BJ (cell line): ENCODE measurements around the gene SFXN5. TPM values are rescaled to one million over a fixed set of nuclear protein-coding genes. Genes with fewer than 3 reads are reported as not detected.

Source experiments
- CTCF ChIA-PET: fragments of 350-600 bp; formaldehyde crosslinking; extraction: SDS; loops from one replicate; lab custom pipeline; 2021; ENCODE audit warnings: antibody characterized with exemption, inconsistent platforms; lab: Yijun Ruan, JAX
- POLR2A ChIA-PET: fragments of 300-600 bp; sonication (Branson Sonifier 250); formaldehyde crosslinking; extraction: SDS; loops from one replicate; lab custom pipeline; 2021; ENCODE audit warnings: antibody characterized with exemption; lab: Charles Lee
- DNase-seq: peaks from one replicate; pipeline ENCODE4 v3.0.0-alpha.2; 2011; ENCODE audit warnings: low read depth
- H3K27me3 ChIP-seq: 2 replicates; pipeline ENCODE4 v1.6.0; 2011; ENCODE audit warnings: low read length; ENCODE audit not compliant: control insufficient read depth, insufficient read depth
- H3K36me3 ChIP-seq: 2 replicates; pipeline ENCODE4 v1.5.1; 2011; ENCODE audit warnings: low read length; ENCODE audit not compliant: control insufficient read depth, insufficient read depth
- H3K4me3 ChIP-seq: 2 replicates; pipeline ENCODE4 v1.5.1; 2011; ENCODE audit warnings: low read depth, mild to moderate bottlenecking, control low read depth, low read length
- polyA plus RNA-seq: library from polyadenylated mRNA; depleted of rRNA; stranded (reverse); fragments of >200 nt; gene quantifications from 2 replicates; pipeline ENCODE4 v1.2.3, GENCODE V29; 2011
- TF ChIP-seq, protein P1 (sequence below): IDR thresholded peaks from 2 replicates; pipeline ENCODE4 v1.5.1; 2011; ENCODE audit warnings: low read depth, mild to moderate bottlenecking, control low read depth, inconsistent platforms, low read length, moderate library complexity; ENCODE audit not compliant: insufficient read depth

The SFXN5 gene
- polyA plus RNA-seq, 1 experiment: 11.5 TPM

DNA sequence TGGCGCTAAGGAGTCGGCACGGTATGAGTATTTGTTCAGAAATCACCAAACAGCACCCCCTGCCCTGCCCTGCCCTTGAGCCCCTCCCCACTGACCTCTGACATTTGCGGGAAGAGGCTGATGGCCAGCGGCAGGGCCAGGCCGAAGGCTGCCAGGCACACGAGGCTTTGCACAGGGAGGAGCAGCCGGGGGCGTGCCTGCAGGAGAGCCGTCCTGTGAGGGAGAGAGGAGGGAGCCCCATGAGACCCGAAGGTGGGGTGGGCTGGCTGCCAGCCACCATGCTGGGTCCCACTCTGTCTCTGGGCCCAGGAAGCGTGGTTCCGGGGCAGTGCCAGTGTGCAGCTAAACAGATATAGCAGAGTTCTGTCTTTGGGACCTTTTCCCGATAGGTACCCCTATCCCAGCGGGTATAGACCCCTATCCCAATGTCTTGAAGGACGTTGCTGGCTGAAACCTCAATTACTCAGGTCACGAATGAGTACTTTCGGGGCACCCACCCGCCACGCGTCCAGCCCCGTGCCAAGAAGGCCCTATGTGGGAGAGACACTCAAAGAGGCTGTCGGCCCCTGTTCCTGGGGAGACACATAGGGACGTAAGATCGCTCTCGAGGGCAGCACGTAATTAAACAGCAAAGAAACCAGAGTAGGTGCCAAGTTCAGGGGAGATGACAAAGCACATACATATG is 110.3 kb downstream of the SFXN5 start:
- CTCF ChIA-PET: interaction anchor here (6.1 kb wide), 1 partner anchor 12 kb away, joined by 46 read pairs; no protein-coding TSS in a partner anchor
- no peak overlapping the region for H3K4me3 ChIP-seq
- TF ChIP-seq, protein P1, sequence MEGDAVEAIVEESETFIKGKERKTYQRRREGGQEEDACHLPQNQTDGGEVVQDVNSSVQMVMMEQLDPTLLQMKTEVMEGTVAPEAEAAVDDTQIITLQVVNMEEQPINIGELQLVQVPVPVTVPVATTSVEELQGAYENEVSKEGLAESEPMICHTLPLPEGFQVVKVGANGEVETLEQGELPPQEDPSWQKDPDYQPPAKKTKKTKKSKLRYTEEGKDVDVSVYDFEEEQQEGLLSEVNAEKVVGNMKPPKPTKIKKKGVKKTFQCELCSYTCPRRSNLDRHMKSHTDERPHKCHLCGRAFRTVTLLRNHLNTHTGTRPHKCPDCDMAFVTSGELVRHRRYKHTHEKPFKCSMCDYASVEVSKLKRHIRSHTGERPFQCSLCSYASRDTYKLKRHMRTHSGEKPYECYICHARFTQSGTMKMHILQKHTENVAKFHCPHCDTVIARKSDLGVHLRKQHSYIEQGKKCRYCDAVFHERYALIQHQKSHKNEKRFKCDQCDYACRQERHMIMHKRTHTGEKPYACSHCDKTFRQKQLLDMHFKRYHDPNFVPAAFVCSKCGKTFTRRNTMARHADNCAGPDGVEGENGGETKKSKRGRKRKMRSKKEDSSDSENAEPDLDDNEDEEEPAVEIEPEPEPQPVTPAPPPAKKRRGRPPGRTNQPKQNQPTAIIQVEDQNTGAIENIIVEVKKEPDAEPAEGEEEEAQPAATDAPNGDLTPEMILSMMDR: no peak
- POLR2A ChIA-PET: no interaction called here
- H3K36me3 ChIP-seq: peaks cover 2% of the 10 kb centered on the region
- H3K27me3 ChIP-seq: no peaks in the 10 kb centered on the region
- DNase-seq: no peak

DNA sequence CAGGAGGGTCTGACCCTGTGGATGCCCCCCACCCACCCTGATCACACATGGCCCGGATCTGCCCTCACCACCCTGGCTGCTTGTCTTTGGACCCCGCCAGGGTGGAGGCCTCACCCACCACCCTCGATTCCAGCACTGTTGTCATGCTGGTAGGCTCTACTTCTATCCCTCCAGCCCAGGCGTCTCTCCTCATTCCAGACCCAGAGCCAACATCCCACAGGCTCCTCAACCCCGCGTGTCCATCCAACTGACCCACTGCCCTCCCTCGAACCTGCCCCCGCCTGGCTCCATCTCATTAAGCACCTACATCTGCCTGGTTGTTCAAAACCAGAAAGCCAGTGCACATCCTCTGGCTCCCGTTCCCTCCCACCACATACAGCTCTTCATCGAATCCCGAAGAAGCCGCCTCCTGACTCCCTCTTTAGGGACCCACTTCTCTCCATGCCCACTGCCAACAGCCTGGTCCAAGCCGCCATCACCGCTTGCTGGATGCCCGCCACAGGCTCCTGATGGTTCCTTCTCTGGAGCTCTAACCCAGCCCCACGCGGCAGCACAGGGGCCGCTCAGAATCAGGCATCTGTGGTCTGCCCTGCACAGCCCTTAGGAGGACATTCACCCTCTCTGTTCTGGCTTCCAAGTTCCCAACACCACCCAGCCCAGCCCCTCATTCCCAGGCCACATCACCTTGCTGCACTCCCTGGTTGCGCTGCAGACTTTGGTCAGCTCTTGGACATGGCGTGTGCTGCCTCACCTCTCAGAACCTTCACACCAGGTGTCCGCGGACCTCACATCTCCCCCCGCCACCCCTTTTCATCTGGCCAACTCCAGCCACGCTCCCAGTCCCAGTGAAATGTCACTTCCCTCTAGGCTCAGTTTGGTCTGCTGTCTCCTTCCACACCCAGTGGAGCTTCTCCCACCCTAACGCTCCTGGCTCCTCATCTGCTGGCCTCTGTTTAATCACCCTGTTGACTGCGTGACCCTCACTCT is 111.2 kb downstream of the SFXN5 start:
- H3K36me3 ChIP-seq: peaks cover 3% of the 10 kb centered on the region
- H3K4me3 ChIP-seq: no peak overlapping the region
- no peaks in the 10 kb centered on the region for H3K27me3 ChIP-seq
- TF ChIP-seq, protein P1: no peak
- DNase-seq: no peak
- ChIA-PET CTCF (interaction anchor here (0.6 to 6.1 kb wide), 2 partner anchors 13 to 1744 kb away, joined by 3 to 46 read pairs; no protein-coding TSS in a partner anchor), POLR2A (no interaction called here)

DNA sequence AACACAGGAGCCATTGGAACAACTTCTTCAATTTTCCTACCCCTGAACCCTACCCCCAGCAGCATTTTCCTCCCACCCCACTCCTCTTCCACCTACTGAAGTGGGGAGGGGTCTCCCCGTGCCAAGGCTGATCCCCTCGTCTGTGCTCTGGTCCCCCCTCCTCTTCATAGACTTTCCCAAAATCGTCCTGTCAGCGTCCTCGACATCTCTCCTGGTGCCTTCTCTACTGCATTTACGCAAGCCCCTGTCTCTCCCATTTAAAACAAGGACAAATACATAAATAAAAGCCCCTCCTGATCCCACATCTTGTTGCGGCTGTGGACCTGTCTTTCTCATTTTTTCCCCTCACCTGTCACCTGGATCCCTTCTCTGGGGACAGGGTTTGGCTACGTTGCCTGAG is 112.0 kb downstream of the SFXN5 start:
- TF ChIP-seq, protein P1: no peak
- no peak for DNase-seq
- CTCF ChIA-PET: no interaction called here
- H3K4me3 ChIP-seq: no peak overlapping the region
- POLR2A ChIA-PET: no interaction called here
- peaks cover 3% of the 10 kb centered on the region for H3K36me3 ChIP-seq
- no peaks in the 10 kb centered on the region for H3K27me3 ChIP-seq

DNA sequence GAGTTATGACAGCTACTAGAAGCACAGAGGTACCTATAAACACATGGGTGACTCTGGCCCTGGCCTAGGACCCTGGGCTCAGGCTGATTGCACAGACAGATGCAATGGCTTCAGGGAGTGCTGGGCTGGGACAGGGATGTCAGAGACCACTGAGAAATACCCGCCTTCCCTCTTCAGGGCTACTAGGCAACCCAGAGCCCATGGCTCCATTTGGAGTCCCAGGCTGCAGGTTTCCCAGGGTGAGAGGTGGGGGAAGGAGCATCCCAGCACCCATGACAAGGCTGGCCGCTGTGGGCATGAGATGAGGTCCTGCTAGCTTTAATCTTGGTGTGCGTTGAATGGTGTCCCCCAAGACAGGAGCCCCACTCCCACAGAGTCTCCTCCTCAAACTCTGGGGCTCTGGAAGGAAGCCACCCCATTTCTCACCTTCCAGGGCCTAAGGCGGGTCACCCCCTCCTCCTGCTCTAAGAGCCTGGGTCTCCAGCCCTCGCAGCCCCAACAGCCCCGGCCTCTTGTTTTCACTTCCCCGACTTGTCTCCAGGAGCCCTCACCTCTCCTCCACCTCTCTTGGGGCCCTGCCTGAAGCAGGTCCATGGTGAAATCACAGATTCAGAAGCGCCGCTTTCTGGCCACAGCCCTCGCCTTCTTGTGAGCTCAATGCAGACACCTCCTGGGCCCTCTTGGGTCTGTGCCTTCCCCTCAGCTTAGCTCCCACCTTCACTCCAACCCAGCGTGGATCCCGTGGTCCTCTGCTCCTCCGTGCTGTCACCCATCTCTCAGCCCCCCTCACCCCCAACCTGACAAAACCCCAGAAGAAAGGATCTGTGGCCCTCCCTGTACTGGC is 112.7 kb downstream of the SFXN5 start:
- Histone ChIP-seq H3K27me3 (no peaks in the 10 kb centered on the region), H3K36me3 (peaks cover 3% of the 10 kb centered on the region), H3K4me3 (no peak overlapping the region)
- ChIA-PET CTCF (interaction anchor here (0.9 kb wide), 1 partner anchor 15 kb away, joined by 6 read pairs; no protein-coding TSS in a partner anchor), POLR2A (no interaction called here)
- TF ChIP-seq, protein P1: no peak
- no peak for DNase-seq
